ENCODE results near the gene SDK1. TPM values are rescaled to one million over a fixed set of nuclear protein-coding genes. Genes with fewer than 3 reads are reported as not detected.
A peak's percentile ranks its signal among the peaks of the same experiment; 100 is the strongest.

Gene SDK1
- total RNA-seq, 1 donor: 0.43 TPM

GRCh38 chr7:3438352-3438751 lies 137.3 kb downstream of the SDK1 start:
- DNase-seq (ENCODE audit: low read depth): no peak
- TF ChIP-seq CTCF (IDR thresholded peaks at IDR 0.05; ENCODE audit: insufficient read depth, low read depth, low read length): no peak
- H3K4me3 ChIP-seq (ENCODE audit: low read depth, low read length): no peak overlapping the region

GRCh38 chr7:3439333-3440030 lies 138.4 kb downstream of the SDK1 start:
- no peak overlapping the region for H3K4me3 ChIP-seq (ENCODE audit: low read depth, low read length)
- no peak for TF ChIP-seq CTCF (IDR thresholded peaks at IDR 0.05; ENCODE audit: insufficient read depth, low read depth, low read length)
- peak; percentile 94 for DNase-seq (ENCODE audit: low read depth)

GRCh38 chr7:3440509-3440908 lies 139.5 kb downstream of the SDK1 start:
- DNase-seq (ENCODE audit: low read depth): no peak
- TF ChIP-seq CTCF (IDR thresholded peaks at IDR 0.05; ENCODE audit: insufficient read depth, low read depth, low read length): no peak
- H3K4me3 ChIP-seq (ENCODE audit: low read depth, low read length): no peak overlapping the region

GRCh38 chr7:3443716-3444115 lies 142.7 kb downstream of the SDK1 start:
- no peak for DNase-seq (ENCODE audit: low read depth)
- no peak overlapping the region for H3K4me3 ChIP-seq (ENCODE audit: low read depth, low read length)
- TF ChIP-seq CTCF (IDR thresholded peaks at IDR 0.05; ENCODE audit: insufficient read depth, low read depth, low read length): no peak

- TF ChIP-seq CTCF (IDR thresholded peaks at IDR 0.05; ENCODE audit: insufficient read depth, low read depth, low read length): no peak
- no peak for DNase-seq (ENCODE audit: low read depth)
Observed at GRCh38 chr7:3446786-3447185, 145.7 kb downstream of the SDK1 start.

GRCh38 chr7:3451701-3452100 lies 150.6 kb downstream of the SDK1 start:
- TF ChIP-seq CTCF (IDR thresholded peaks at IDR 0.05; ENCODE audit: insufficient read depth, low read depth, low read length): no peak
- H3K4me3 ChIP-seq (ENCODE audit: low read depth, low read length): no peak overlapping the region
- no peak for DNase-seq (ENCODE audit: low read depth)

More at GRCh38 chr7:3446786-3447185, 145.7 kb downstream of the SDK1 start:
- H3K4me3 ChIP-seq (ENCODE audit: low read depth, low read length): no peak overlapping the region

- no peak for TF ChIP-seq CTCF (IDR thresholded peaks at IDR 0.05; ENCODE audit: insufficient read depth, low read depth, low read length)
- DNase-seq (ENCODE audit: low read depth): no peak
- no peak overlapping the region for H3K4me3 ChIP-seq (ENCODE audit: low read depth, low read length)
Observed at GRCh38 chr7:3453398-3453797, 152.3 kb downstream of the SDK1 start.
